Liver (tissue), 3 donors: ENCODE results near the gene ARAF.
"Not testable (repeated sequence)": the region's sequence is repeated elsewhere in the genome, so short reads cannot be mapped to it uniquely, and the experiment has no call there.

Experiments
- CTCF ChIP-seq: fragments of 150-350 bp; IDR thresholded peaks from 2 replicates; pipeline ENCODE4 v1.5.1; 2017; ENCODE audit warnings: improper control_type of control experiment, low read depth, low read length; ENCODE audit not compliant: missing input control
- REST ChIP-seq: IDR thresholded peaks from 2 replicates; pipeline ENCODE4 v1.6.1; 2016; ENCODE audit warnings: antibody characterized with exemption, mild to moderate bottlenecking
- RXRA ChIP-seq, 2 donors: IDR thresholded peaks; 2 replicates each; pipeline ENCODE4 v1.6.1; 2017 to 2018; ENCODE audit warnings: antibody characterized with exemption in 2 of 2, mild to moderate bottlenecking in 1 of 2
- YY1 ChIP-seq: IDR thresholded peaks from 2 replicates; pipeline ENCODE4 v1.6.1; 2016; ENCODE audit warnings: antibody characterized with exemption, mild to moderate bottlenecking
- TF ChIP-seq, protein P1 (sequence below): IDR thresholded peaks from 2 replicates; pipeline ENCODE4 v1.6.1; 2016; ENCODE audit warnings: antibody characterized with exemption
- donor health status: healthy.
- donor health status: healthy.

- not testable (repeated sequence) for TF ChIP-seq CTCF; YY1; RXRA (IDR thresholded peaks at IDR 0.05); REST
- TF ChIP-seq, protein P1, sequence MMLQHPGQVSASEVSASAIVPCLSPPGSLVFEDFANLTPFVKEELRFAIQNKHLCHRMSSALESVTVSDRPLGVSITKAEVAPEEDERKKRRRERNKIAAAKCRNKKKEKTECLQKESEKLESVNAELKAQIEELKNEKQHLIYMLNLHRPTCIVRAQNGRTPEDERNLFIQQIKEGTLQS, result not testable (repeated sequence)
Measured at GRCh38 chrX:47603125-47603524, 42.1 kb downstream of the ARAF start.
